Esophagus squamous epithelium (tissue), 4 donors: ENCODE data around the gene FAM227B.

ENCODE experiments used
- POLR2A ChIP-seq, 4 donors: fragments of 450-650 bp; IDR thresholded peaks; one replicate each; pipeline ENCODE4 v1.6.1; 2017; ENCODE audit warnings: antibody characterized with exemption in 4 of 4, mild to moderate bottlenecking in 4 of 4, moderate library complexity in 3 of 4
- TF ChIP-seq, protein P1 (sequence below), 6 experiments: fragments of 450-650 bp in 4 of 6; fragments of 200-600 bp in 2 of 6; sonication (generic) in 2 of 6; IDR thresholded peaks; one replicate each; pipeline ENCODE4 v1.5.1; 2016 to 2019; ENCODE audit warnings: antibody characterized with exemption in 6 of 6, mild to moderate bottlenecking in 4 of 6, moderate library complexity in 4 of 6

GRCh38 chr15:49645941-49646340 lies 25.3 kb upstream of the FAM227B start:
- TF ChIP-seq, protein P1, sequence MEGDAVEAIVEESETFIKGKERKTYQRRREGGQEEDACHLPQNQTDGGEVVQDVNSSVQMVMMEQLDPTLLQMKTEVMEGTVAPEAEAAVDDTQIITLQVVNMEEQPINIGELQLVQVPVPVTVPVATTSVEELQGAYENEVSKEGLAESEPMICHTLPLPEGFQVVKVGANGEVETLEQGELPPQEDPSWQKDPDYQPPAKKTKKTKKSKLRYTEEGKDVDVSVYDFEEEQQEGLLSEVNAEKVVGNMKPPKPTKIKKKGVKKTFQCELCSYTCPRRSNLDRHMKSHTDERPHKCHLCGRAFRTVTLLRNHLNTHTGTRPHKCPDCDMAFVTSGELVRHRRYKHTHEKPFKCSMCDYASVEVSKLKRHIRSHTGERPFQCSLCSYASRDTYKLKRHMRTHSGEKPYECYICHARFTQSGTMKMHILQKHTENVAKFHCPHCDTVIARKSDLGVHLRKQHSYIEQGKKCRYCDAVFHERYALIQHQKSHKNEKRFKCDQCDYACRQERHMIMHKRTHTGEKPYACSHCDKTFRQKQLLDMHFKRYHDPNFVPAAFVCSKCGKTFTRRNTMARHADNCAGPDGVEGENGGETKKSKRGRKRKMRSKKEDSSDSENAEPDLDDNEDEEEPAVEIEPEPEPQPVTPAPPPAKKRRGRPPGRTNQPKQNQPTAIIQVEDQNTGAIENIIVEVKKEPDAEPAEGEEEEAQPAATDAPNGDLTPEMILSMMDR (IDR thresholded peaks at IDR 0.05), result no peak
- TF ChIP-seq POLR2A (IDR thresholded peaks at IDR 0.05), result no peak
